DND-41 (cell line): ENCODE results near the gene EXOC3L4.

Experiments
- CTCF ChIP-seq: IDR thresholded peaks from 2 replicates; pipeline ENCODE4 v1.5.1; 2012; ENCODE audit warnings: borderline replicate concordance, low read length, moderate library complexity, mild to moderate bottlenecking; ENCODE audit not compliant: poor library complexity, severe bottlenecking; ENCODE audit errors: extremely low read depth
- EZH2 ChIP-seq: IDR thresholded peaks from 3 replicates; pipeline ENCODE4 v1.6.1; 2012; ENCODE audit warnings: borderline replicate concordance, low read depth, mild to moderate bottlenecking, moderate library complexity, low read length, inconsistent platforms; ENCODE audit not compliant: severe bottlenecking

- TF ChIP-seq CTCF, result no peak
- TF ChIP-seq EZH2, result no peak
These were observed 28.7 kb upstream of the EXOC3L4 start for GRCh38 chr14:103065861-103066260.
